KMS-11 (cell line): ENCODE measurements around the gene PLGRKT.
"Not testable (repeated sequence)": the region's sequence is repeated elsewhere in the genome, so short reads cannot be mapped to it uniquely, and the experiment has no call there.

ENCODE experiments used
- H2AFZ ChIP-seq: fragments of 200-600 bp; sonication (generic); 2 replicates; pipeline ENCODE4 v1.6.1; 2016; ENCODE audit warnings: antibody characterized with exemption, mixed run types, low read depth
- H3K27ac ChIP-seq: fragments of 200-600 bp; sonication (generic); 2 replicates; pipeline ENCODE4 v1.6.1; 2016; ENCODE audit warnings: mild to moderate bottlenecking, mixed run types
- H3K27me3 ChIP-seq: fragments of 200-600 bp; sonication (generic); 2 replicates; pipeline ENCODE4 v1.6.1; 2017; ENCODE audit warnings: mild to moderate bottlenecking, low read depth, mixed run types, moderate library complexity; ENCODE audit not compliant: insufficient read depth
- H3K36me3 ChIP-seq: fragments of 200-600 bp; sonication (generic); 2 replicates; pipeline ENCODE4 v1.6.1; 2017; ENCODE audit warnings: mild to moderate bottlenecking, mixed run types; ENCODE audit not compliant: insufficient read depth
- H3K4me1 ChIP-seq: fragments of 200-600 bp; sonication (generic); 2 replicates; pipeline ENCODE4 v1.6.1; 2016; ENCODE audit warnings: mild to moderate bottlenecking, low read depth, mixed run types; ENCODE audit not compliant: poor library complexity, severe bottlenecking
- H3K4me2 ChIP-seq: fragments of 200-600 bp; sonication (generic); 2 replicates; pipeline ENCODE4 v1.7.0; 2016; ENCODE audit warnings: mild to moderate bottlenecking, mixed run types
- H3K4me3 ChIP-seq: fragments of 200-600 bp; sonication (generic); IDR thresholded peaks from 2 replicates; pipeline ENCODE4 v1.6.1; 2017; ENCODE audit warnings: low read depth, low read length, mixed read lengths; ENCODE audit not compliant: insufficient read depth
- H3K79me2 ChIP-seq: fragments of 200-600 bp; sonication (generic); 2 replicates; pipeline ENCODE4 v1.6.1; 2016; ENCODE audit warnings: low read depth, mixed run types; ENCODE audit not compliant: insufficient read depth
- H3K9ac ChIP-seq: fragments of 200-600 bp; sonication (generic); 2 replicates; pipeline ENCODE4 v1.6.1; 2016; ENCODE audit warnings: mild to moderate bottlenecking, mixed run types
- H4K20me1 ChIP-seq: fragments of 200-600 bp; sonication (generic); 2 replicates; pipeline ENCODE4 v1.6.1; 2016; ENCODE audit warnings: mild to moderate bottlenecking, mixed run types; ENCODE audit not compliant: insufficient read depth
- TF ChIP-seq, protein P1 (sequence below): fragments of 200-600 bp; sonication (generic); conservative IDR thresholded peaks from 2 replicates; pipeline ENCODE4 v1.6.1; 2017; ENCODE audit warnings: low read depth, mild to moderate bottlenecking, antibody characterized with exemption, low read length, moderate library complexity, mixed read lengths

Gene PLGRKT

DNA sequence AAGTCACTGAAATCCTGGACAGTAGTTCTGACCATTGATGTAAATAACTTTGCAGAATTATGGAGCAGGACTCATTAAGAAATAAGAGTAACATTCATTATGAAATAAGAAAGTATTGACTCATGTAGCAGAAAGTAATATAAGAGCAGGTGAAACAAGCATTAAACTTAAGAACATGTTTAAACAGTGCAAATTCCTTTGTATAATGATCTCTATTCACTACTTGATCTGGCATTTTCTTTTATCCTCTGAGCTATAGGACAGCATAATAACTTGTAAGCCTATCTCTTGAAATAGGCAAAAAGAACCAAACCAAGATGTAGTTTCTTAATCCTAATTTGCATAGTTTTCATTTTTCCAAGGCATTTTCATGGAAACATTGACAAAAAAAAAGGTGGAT lies 42.3 kb downstream of the PLGRKT start:
- no peak overlapping the region for H3K4me3 ChIP-seq
- H3K4me1 ChIP-seq = no peaks in the 10 kb centered on the region
- no peaks in the 10 kb centered on the region for H3K27me3 ChIP-seq
- TF ChIP-seq, protein P1, sequence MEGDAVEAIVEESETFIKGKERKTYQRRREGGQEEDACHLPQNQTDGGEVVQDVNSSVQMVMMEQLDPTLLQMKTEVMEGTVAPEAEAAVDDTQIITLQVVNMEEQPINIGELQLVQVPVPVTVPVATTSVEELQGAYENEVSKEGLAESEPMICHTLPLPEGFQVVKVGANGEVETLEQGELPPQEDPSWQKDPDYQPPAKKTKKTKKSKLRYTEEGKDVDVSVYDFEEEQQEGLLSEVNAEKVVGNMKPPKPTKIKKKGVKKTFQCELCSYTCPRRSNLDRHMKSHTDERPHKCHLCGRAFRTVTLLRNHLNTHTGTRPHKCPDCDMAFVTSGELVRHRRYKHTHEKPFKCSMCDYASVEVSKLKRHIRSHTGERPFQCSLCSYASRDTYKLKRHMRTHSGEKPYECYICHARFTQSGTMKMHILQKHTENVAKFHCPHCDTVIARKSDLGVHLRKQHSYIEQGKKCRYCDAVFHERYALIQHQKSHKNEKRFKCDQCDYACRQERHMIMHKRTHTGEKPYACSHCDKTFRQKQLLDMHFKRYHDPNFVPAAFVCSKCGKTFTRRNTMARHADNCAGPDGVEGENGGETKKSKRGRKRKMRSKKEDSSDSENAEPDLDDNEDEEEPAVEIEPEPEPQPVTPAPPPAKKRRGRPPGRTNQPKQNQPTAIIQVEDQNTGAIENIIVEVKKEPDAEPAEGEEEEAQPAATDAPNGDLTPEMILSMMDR = no peak
- H3K9ac ChIP-seq = no peak overlapping the region
- H2AFZ ChIP-seq = no peak overlapping the region
- no peaks in the 10 kb centered on the region for H3K79me2 ChIP-seq
- no peaks in the 10 kb centered on the region for H3K36me3 ChIP-seq
- H3K27ac ChIP-seq = no peak overlapping the region
- no peaks in the 10 kb centered on the region for H4K20me1 ChIP-seq
- H3K4me2 ChIP-seq = no peak overlapping the region

DNA sequence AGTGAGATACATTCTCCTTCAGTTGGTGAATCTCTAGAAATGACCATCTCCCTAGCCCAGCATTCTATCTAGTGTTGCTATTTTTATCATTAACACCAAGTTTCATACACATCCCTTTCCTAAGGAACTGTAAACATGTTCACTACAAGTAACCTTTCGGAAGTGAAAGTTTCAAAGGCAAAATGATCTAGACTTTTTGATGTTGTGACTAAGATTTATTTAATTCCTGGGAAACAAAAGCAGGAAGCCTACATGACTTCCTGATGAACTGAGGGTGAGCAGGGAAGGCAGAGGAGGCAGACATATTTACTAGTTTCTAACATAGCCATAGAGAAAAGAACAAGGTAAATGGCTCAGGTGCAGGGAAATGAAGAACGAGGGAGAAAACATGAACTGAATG lies 43.7 kb downstream of the PLGRKT start:
- H3K27ac ChIP-seq, H3K36me3 ChIP-seq, H3K27me3 ChIP-seq, H2AFZ ChIP-seq, H3K9ac ChIP-seq, H3K4me3 ChIP-seq, H3K79me2 ChIP-seq, H3K4me2 ChIP-seq, H4K20me1 ChIP-seq: not testable (repeated sequence)
- H3K4me1 ChIP-seq = peaks cover 12% of the 10 kb centered on the region

DNA sequence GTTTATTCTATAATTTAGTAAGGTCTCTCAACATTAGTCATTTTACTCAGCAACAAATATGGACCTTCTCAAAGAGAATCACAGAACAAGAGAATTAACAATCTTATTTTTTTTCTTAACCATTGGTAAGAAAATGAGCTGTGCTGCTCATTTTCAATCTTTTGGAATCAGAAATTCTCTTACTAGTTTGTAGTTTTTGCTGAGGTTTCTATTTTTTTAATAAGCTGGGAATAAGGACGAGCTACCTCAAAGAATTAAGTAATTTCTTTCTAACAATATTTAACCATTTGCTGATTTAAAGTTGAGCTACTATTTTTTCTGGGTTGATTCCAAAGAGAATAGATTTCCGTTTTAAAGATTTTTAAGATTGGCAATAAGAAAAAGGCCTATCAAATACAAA lies 44.2 kb downstream of the PLGRKT start:
- Histone ChIP-seq H3K9ac (no peak overlapping the region), H3K4me1 (peaks cover 17% of the 10 kb centered on the region), H3K4me3 (no peak overlapping the region), H3K27me3 (no peaks in the 10 kb centered on the region), H2AFZ (no peak overlapping the region), H4K20me1 (no peaks in the 10 kb centered on the region), H3K36me3 (no peaks in the 10 kb centered on the region), H3K79me2 (no peaks in the 10 kb centered on the region), H3K27ac (no peak overlapping the region), H3K4me2 (no peak overlapping the region)
- TF ChIP-seq, protein P1 = no peak

DNA sequence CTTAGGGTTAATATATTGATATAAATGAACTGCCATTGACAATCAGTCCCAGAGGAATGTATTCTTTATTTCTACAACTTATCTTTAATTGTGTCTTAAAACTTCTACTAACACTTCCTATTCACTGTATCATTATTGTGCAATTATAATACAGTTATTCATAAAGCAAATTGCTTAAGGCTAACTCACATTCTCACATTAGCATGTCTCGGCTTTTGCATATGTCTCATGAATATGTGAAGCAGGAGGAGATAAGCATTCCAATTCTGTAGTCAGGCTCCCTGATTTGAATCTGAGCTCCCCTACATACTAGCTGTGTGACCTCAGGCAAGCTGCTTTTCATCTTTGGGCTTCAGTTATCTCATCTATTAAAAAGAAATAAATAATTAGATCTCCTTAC lies 45.4 kb downstream of the PLGRKT start:
- peaks cover 19% of the 10 kb centered on the region for H3K4me1 ChIP-seq
- H3K27me3 ChIP-seq = no peaks in the 10 kb centered on the region
- no peaks in the 10 kb centered on the region for H3K79me2 ChIP-seq
- TF ChIP-seq, protein P1 = no peak
- no peaks in the 10 kb centered on the region for H3K36me3 ChIP-seq
- H3K4me3 ChIP-seq = no peak overlapping the region
- H3K27ac ChIP-seq = no peak overlapping the region
- H3K4me2 ChIP-seq = no peak overlapping the region
- H2AFZ ChIP-seq = no peak overlapping the region
- no peak overlapping the region for H3K9ac ChIP-seq
- H4K20me1 ChIP-seq = no peaks in the 10 kb centered on the region

DNA sequence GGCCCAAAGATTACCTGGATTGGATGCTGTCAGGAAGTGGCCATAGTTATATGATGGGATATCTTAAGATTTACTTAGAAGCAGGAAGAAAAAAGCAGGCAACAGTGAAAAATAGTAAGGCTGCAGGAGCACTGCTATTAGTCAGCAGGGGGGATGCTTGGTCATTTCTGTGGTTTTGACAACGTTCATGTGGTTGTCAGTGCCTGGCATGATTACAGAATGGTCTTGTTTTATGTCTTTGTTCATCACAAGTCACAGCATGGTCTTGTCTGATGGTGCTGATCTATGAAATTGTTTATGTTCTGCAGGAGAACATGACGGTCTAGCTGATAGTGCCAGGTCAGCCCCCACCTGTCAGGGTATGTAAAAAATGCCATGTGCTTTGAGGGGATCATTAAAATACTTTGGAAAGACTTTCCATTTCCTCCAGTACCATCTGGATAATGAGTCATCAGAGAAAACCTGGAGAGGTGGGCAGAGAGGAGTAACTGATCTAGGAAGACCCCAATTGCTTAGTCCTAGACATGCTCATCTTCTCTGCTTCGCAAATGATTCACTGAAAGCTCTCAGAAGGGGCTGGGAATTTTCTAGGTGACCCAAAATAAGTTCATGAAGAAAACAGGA lies 48.5 kb downstream of the PLGRKT start:
- TF ChIP-seq, protein P1 = no peak
- no peak overlapping the region for H3K4me3 ChIP-seq
- H4K20me1 ChIP-seq = no peaks in the 10 kb centered on the region
- H3K4me1 ChIP-seq = peaks cover 19% of the 10 kb centered on the region
- H2AFZ ChIP-seq = no peak overlapping the region
- no peak overlapping the region for H3K27ac ChIP-seq
- H3K79me2 ChIP-seq = no peaks in the 10 kb centered on the region
- H3K9ac ChIP-seq = no peak overlapping the region
- no peaks in the 10 kb centered on the region for H3K27me3 ChIP-seq
- no peaks in the 10 kb centered on the region for H3K36me3 ChIP-seq
- peak overlapping the region; percentile 46 for H3K4me2 ChIP-seq
